ACC112 (cell line): ENCODE measurements around the gene HOXC10.
A peak's percentile ranks its signal among the peaks of the same experiment; 100 is the strongest.

Experiments
- H2AFZ ChIP-seq: fragments of 200-600 bp; sonication (generic); one replicate; pipeline ENCODE4 v1.6.0; 2017; ENCODE audit warnings: antibody characterized with exemption, low read length; ENCODE audit not compliant: unreplicated experiment
- H3K27ac ChIP-seq: fragments of 200-600 bp; sonication (generic); 2 replicates; pipeline ENCODE4 v1.5.1; 2014; ENCODE audit warnings: low read depth, mild to moderate bottlenecking, antibody characterized with exemption, low read length, moderate library complexity
- H3K27me3 ChIP-seq: fragments of 200-600 bp; sonication (generic); 2 replicates; pipeline ENCODE4 v1.6.1; 2014; ENCODE audit warnings: mild to moderate bottlenecking, antibody characterized with exemption, low read length, moderate library complexity, mixed read lengths; ENCODE audit not compliant: insufficient read depth
- H3K36me3 ChIP-seq: fragments of 200-600 bp; sonication (generic); 2 replicates; pipeline ENCODE4 v1.6.1; 2016; ENCODE audit warnings: mild to moderate bottlenecking, antibody characterized with exemption, low read length, moderate library complexity, mixed read lengths; ENCODE audit not compliant: insufficient read depth
- H3K4me1 ChIP-seq: fragments of 200-600 bp; sonication (generic); one replicate; pipeline ENCODE4 v1.6.1; 2016; ENCODE audit warnings: low read length, mixed read lengths; ENCODE audit not compliant: insufficient read depth, unreplicated experiment, control insufficient read depth
- H3K4me3 ChIP-seq: fragments of 200-600 bp; sonication (generic); 2 replicates; pipeline ENCODE4 v1.5.1; 2014; ENCODE audit warnings: mild to moderate bottlenecking, low read depth, low read length
- H3K79me2 ChIP-seq: fragments of 200-600 bp; sonication (generic); one replicate; pipeline ENCODE4 v1.6.0; 2016; ENCODE audit warnings: low read length; ENCODE audit not compliant: control insufficient read depth, unreplicated experiment, insufficient read depth

Gene HOXC10

GRCh38 chr12:53989227-53990113 is 4.5 kb downstream of the HOXC10 start:
- Histone ChIP-seq H3K36me3 (no peaks in the 10 kb centered on the region), H3K4me3 (peak overlapping the region; percentile 62), H3K79me2 (no peaks in the 10 kb centered on the region), H3K27me3 (peaks cover 87% of the 10 kb centered on the region), H3K4me1 (peaks cover 19% of the 10 kb centered on the region), H2AFZ (peak overlapping the region; percentile 16), H3K27ac (no peak overlapping the region)

DNA sequence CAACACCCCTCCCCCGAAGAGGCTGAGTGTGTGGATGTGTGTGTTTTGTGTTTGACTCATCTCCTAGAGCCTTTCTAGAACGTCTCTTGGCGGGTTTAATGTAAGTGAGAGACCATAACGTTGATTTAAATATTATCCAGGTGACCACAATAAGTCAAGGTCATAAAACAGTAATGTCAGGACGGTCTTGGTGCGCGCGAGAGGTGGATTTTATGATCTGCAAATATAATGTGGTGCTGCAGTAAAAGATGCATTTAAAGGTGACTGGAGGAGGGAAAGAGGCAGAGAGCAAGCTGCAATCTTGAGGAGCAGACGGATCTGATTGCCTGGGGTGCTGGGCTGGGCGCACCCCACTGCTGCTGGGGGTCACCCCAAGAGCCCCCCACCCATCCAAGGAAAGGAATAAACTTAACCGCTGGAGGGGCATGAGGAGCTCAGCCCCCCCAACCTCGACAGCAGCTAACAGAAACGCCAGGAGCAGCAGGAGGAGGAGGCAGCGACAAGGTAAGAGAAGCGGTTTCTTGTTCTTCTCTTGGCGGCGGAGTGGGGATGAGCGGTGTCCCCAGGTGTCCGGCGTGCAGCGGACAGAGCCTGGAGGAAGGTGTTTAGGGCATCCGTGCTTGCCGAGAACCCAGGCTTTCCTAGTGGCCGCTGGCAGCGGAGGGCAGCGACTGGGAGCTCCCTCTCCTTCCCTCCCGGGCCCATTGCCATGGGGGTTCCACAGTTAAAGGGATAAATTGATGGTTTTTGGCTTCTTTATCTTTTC is 5.5 kb downstream of the HOXC10 start:
- peak overlapping the region; percentile 54 for H2AFZ ChIP-seq
- H3K79me2 ChIP-seq: no peaks in the 10 kb centered on the region
- H3K4me3 ChIP-seq: peak overlapping the region; percentile 62
- peaks cover 91% of the 10 kb centered on the region for H3K27me3 ChIP-seq
- H3K4me1 ChIP-seq: peaks cover 19% of the 10 kb centered on the region
- no peak overlapping the region for H3K27ac ChIP-seq
- H3K36me3 ChIP-seq: no peaks in the 10 kb centered on the region

GRCh38 chr12:53991077-53991460 is 6.1 kb downstream of the HOXC10 start:
- Histone ChIP-seq H3K4me3 (peak overlapping the region; percentile 62), H3K4me1 (peaks cover 19% of the 10 kb centered on the region), H3K27ac (no peak overlapping the region), H3K79me2 (no peaks in the 10 kb centered on the region), H2AFZ (peak overlapping the region; percentile 54), H3K27me3 (peaks cover 91% of the 10 kb centered on the region), H3K36me3 (no peaks in the 10 kb centered on the region)

DNA sequence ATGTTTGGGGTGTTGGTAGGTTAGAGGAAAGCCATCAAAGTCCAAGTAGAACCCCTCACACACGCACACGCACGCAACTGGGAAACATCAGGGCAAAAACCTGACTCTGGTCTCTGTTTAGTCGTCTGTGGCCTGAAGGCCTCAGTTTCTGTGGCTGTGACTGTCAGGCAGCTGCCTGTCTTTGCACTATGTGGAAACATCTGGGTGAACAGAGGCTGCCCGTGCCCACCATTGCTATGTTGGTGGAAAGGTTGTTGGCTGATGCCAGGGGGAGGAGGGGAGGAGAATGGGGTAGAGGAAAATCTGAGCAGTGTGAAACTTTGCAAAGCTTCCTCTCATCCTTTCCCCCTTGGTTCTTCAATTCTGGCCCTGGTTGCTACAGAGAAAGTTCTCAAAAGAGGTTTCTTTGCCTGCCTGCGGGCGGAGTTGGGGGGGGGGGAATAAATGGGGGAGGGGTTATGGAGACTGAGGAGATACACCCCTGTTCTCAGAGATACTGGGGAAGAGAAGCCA is 7.5 kb downstream of the HOXC10 start:
- peaks cover 83% of the 10 kb centered on the region for H3K27me3 ChIP-seq
- no peak overlapping the region for H3K4me3 ChIP-seq
- peaks cover 19% of the 10 kb centered on the region for H3K4me1 ChIP-seq
- H3K79me2 ChIP-seq: no peaks in the 10 kb centered on the region
- no peaks in the 10 kb centered on the region for H3K36me3 ChIP-seq
- no peak overlapping the region for H3K27ac ChIP-seq
- H2AFZ ChIP-seq: no peak overlapping the region

DNA sequence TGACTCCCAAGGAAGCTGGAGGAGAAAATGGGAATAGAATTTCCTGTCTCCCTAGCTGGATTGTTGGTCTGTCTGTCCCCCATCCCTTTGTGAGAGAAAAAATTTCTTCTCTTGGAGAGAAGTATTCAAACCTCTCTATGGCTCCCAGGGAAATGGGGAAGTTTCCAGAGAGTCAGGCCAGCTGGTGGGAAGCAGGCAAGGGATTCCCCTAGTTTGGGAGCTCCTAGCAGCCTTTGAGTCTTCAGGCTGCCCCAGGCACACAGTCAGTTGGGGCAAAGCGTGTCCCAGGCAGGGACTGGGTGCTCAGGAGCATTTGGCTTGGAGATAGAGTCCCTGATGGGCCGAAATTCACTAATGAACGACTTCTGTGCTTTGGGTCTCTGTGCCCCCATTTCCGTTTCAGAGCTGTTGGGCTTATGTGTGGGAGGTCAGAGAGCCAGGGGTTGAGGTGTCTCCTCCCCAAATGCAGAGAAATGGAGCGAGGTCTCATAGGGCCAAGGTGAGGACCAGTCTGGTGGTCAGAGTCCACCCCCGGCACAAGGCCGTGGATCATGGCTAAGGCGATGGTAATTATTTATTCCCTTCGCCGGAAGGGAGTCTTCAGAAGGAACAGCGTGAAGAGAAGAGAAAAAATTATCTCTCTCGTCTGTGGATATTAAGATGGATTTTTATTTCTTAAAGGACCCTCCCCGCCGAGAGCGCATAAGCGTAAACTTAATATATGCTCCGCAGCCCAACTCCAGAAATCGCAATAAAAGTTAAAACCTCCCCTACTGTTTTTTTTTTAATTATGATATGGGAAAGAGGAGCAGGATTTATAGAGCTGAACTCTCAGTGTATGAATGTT is 8.4 kb downstream of the HOXC10 start:
- H3K4me3 ChIP-seq: no peak overlapping the region
- H3K27me3 ChIP-seq: peaks cover 82% of the 10 kb centered on the region
- H3K27ac ChIP-seq: no peak overlapping the region
- peaks cover 19% of the 10 kb centered on the region for H3K4me1 ChIP-seq
- H2AFZ ChIP-seq: no peak overlapping the region
- no peaks in the 10 kb centered on the region for H3K36me3 ChIP-seq
- H3K79me2 ChIP-seq: no peaks in the 10 kb centered on the region

GRCh38 chr12:53994009-53994263 is 9.0 kb downstream of the HOXC10 start:
- Histone ChIP-seq H3K36me3 (no peaks in the 10 kb centered on the region), H3K79me2 (no peaks in the 10 kb centered on the region), H3K4me1 (peaks cover 19% of the 10 kb centered on the region), H3K4me3 (0 out of 2 replicates have a peak overlapping the region, but pooled peaks have one; percentile 47), H3K27ac (no peak overlapping the region), H3K27me3 (peaks cover 87% of the 10 kb centered on the region), H2AFZ (no peak overlapping the region)

DNA sequence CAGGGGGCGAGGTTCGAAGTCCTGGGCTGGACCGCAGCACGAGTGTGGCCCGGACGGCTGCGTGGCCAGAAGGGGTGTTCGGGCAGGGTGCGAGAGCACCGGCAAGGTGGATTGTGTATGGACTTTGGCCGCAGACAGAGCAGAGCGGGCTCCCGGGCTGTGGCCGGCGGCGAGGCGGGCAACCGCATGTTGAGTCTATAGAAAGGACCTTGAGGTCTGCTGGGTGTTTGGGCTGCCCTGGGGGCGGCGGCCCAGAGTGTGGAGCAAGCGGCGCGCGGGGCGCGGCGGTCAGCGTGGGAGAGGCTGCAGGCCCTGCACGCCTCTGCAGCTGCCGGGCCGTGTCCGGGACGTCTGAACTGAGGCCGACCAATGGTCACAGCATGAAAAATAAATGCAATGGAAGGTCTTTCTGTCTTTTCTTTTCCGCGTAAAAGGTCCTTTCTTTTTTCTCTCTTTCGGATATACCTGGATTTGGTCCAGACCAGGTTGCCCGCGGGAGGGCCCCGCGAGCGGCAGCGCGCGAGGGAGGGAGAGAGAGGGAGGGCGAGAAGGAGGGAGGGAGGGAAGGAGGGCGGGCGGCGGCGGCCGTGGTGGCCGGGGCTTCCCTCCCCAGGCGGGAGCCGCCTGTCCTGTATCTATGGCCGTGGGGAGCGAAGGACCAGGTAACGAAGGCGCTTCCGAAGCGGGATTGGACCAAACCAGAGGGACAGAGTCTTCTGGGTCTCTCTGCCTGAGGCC is 9.5 kb downstream of the HOXC10 start:
- no peak overlapping the region for H3K27ac ChIP-seq
- H3K36me3 ChIP-seq: no peaks in the 10 kb centered on the region
- H3K4me1 ChIP-seq: peaks cover 19% of the 10 kb centered on the region
- peaks cover 88% of the 10 kb centered on the region for H3K27me3 ChIP-seq
- H3K79me2 ChIP-seq: no peaks in the 10 kb centered on the region
- peak overlapping the region; percentile 47; the same call in 1 of the 2 replicates for H3K4me3 ChIP-seq
- H2AFZ ChIP-seq: no peak overlapping the region

DNA sequence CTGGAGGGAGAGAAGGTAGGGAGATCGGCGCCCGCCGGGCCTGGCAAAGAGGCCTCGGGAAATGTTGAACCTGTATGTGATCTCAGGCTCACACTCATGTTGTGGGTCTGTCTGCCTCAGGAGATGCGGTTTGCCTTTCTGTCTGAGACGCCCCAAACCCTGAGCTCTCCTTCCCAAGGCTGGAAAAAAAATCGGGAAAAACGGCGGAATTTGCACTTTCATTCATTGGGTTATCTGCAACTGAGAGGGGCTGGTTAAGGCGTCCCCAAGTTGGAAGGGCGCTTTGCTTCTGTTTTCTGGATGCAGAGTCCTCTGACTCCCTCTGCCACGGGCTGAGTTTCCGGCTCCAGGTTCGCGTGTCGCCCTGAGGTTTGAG is 10.0 kb downstream of the HOXC10 start:
- Histone ChIP-seq H3K79me2 (no peaks in the 10 kb centered on the region), H3K27me3 (peaks cover 82% of the 10 kb centered on the region), H3K4me1 (peaks cover 14% of the 10 kb centered on the region), H3K4me3 (peak overlapping the region; percentile 72), H2AFZ (no peak overlapping the region), H3K36me3 (no peaks in the 10 kb centered on the region), H3K27ac (no peak overlapping the region)

GRCh38 chr12:53995378-53996239 is 10.7 kb downstream of the HOXC10 start:
- Histone ChIP-seq H3K79me2 (no peaks in the 10 kb centered on the region), H3K27ac (peak overlapping the region; percentile 69), H3K27me3 (peaks cover 76% of the 10 kb centered on the region), H3K36me3 (no peaks in the 10 kb centered on the region), H2AFZ (no peak overlapping the region), H3K4me1 (peaks cover 8% of the 10 kb centered on the region), H3K4me3 (peak overlapping the region; percentile 72)
